ENCODE data around the gene UAP1L1.
A peak's percentile ranks its signal among the peaks of the same experiment; 100 is the strongest.
"Not testable (repeated sequence)": the region's sequence is repeated elsewhere in the genome, so short reads cannot be mapped to it uniquely, and the experiment has no call there.

UAP1L1 gene

DNA sequence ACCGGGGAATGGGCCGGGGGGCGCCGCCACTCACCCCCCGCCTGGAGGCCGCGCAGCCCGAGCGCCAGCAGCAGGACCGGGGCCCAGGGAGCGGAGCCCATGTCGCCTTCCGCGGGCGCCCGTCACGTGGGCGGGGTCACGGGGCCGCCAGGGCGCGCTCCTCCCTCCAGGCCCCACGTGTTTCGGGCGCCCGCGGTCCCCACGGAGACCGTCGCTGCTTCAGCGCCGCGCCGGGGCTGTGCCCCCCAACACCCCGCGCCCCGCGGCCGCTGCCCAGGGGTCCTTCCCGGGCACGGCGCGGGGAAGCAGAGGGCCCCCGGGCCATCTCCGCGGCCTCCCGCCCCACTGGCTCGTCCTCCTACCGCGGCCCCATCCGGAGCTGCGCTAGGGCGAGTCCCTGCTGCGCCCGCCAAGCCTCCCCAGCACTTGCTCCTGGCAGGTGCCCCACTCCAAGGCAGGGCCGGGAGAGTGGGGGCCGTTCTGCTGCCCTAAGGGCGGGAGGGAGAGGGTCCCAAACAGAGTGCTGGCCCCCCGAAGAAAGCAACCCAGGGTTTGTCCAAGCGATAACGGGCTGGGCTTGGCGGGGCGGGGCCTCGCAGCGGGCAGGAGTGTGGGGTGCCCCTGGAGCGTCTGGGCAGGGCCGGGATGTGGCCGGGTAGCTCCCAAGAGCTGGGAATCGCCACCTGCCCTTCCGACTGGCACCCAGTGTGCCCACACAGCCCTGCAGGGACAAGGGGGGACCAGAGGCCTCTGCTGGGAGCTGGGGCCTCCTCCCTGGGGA, 37.5 kb downstream of the UAP1L1 start, which contains the start of gene DPP7:
TSS of gene DPP7 (minus strand) at position 121 of the 781 bp plus-strand sequence. CDS start at position 101, 20 bp downstream.
- DNase-seq (ENCODE audit: low read depth) = peak; percentile 68

DNA sequence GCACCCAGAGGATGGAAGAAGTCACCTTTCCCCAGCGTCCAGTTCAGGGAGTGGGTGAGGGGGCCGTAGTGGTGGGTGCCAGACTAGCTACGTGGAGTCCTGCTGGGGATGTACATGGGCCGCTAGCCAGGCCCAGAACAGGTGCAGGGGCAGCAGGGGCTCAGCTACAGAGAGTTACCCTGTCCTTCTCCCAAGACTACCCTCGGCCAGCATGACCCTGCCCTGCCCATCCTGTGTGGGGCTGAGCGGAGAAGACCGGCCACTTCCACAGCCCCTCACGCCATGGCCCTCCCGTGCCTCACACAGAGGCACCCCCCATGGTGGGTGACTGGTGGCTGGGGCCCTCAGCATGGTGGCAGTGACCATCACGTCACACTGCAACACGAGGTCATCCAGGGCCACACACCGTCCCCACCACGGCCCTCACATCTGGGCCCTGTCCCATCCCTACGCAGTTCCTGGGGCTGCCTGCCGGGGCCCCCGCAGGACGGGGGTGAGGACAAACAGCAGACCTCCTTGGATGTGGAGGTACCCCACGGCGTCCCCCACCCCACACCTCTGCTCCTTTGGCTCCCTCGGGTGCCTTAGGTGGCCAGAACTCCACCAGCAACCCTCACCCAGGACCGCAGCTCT, 38.2 kb downstream of the UAP1L1 start:
- DNase-seq (ENCODE audit: low read depth) = no peak

DNA sequence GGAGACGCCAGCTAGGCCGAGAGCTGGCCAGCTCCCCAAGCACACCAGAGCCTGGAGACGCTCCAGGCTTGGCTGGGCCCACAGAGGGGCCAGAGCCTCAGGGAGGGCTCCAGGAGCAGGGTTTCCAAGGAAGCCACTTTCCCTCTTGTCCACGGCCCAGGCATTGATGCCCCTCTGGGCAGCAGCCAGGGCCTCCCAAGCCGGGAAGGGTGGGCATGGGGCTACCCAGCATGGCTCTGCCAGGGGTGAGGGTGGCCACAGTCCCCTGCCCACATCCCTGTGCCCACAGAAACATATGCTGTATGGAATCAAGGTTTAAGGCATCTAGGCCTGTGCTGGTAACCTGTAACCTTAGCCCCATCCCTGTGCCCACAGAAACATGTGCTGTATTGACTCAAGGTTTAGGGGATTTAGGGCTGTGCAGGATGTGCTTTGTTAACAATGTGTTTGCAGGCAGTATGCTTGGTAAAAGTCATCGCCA, 38.8 kb downstream of the UAP1L1 start:
- DNase-seq (ENCODE audit: low read depth) = no peak

- DNase-seq (ENCODE audit: low read depth) = no peak
These were observed 39.4 kb downstream of the UAP1L1 start for GRCh38 chr9:137116728-137117127.

DNA sequence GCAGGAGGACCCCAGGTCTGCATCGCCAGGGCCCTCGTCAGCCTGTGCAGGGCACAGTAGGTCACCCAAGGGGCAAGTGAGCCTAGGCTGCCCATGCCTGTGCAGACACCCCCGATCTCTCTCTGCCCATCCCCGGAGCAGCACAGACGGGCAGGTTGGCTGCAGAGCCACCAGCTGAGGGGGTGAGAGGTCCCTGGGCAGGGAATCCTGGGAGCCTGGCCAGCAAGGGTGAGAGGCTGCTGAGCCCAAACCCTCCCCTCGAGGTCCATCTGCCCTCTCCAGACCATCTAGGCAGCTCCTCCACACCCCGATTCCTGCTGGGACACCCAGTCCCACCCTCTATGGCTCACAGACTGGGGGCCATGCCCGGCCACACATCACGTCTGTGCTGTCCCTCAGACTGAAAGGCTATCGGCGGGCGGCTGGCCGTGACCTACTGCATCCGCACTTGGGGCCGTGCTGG, 40.0 kb downstream of the UAP1L1 start:
- DNase-seq (ENCODE audit: low read depth) = no peak

DNA sequence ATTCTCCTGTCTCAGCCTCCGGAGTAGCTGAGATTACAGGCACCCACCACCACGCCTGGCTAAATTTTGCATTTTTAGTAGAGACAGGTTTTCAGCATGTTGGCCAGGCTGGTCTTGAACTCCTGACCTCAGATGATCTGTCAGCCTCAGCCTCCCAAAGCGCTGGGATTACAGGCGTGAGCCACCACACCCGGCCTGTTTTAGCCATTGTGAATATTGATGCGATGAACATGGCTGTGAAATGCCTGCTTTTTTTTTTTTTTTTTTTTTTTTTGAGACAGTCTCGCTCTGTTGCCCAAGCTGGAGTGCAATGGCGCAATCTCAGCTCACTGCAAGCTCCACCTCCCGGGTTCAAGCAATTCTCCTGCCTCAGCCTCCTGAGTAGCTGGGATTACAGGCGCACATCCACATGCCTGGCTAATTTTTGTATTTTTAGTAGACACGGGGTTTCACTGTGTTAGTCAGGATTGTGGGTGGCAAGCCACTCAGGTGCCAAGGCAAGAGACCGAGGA, 40.8 kb downstream of the UAP1L1 start:
- DNase-seq (ENCODE audit: low read depth) = not testable (repeated sequence)

- DNase-seq (ENCODE audit: low read depth) = not testable (repeated sequence)
These were observed 44.8 kb downstream of the UAP1L1 start for GRCh38 chr9:137121927-137122795.

GRCh38 chr9:137122796-137123467, 45.6 kb downstream of the UAP1L1 start:
- not testable (repeated sequence) for DNase-seq (ENCODE audit: low read depth)

DNA sequence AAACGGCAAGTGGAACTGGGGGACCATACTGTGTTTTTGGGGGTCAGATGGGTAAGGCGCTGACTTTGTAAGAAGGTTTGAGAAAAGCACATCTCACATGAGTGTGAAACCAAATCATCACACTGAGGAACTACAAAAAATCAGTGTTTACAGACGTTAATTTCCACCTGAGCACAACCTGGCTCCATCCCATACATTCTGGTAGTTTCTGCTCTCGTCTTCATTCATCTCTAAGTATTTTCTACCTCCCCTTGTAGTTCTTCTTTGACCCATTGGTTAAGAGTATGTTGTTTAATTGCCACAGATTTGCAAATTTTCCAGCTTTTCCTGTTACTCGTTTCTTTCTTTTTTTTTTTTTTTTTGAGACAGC, 46.1 kb downstream of the UAP1L1 start:
- no peak for DNase-seq (ENCODE audit: low read depth)

- not testable (repeated sequence) for DNase-seq (ENCODE audit: low read depth)
These were observed 46.7 kb downstream of the UAP1L1 start for GRCh38 chr9:137123952-137124462.

DNA sequence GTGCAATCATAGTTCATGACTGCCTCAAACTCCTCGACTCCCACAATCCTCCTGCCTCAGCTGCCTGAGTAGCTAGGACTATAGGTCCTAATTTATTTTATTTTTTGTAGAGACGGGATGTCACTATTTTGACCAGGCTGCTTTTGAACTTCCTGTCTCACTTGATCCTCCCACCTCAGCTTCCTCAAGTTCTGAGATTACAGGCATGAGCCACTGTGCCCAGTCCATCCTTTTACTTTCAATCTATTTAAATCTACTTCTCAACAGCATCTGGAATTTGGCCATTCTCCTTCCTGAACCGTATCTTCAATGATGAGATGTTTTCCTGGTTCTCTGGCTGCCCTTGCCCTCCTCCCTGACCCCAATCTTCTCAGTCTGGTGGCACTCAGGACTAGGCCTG, 49.5 kb downstream of the UAP1L1 start:
- DNase-seq (ENCODE audit: low read depth) = no peak

DNA sequence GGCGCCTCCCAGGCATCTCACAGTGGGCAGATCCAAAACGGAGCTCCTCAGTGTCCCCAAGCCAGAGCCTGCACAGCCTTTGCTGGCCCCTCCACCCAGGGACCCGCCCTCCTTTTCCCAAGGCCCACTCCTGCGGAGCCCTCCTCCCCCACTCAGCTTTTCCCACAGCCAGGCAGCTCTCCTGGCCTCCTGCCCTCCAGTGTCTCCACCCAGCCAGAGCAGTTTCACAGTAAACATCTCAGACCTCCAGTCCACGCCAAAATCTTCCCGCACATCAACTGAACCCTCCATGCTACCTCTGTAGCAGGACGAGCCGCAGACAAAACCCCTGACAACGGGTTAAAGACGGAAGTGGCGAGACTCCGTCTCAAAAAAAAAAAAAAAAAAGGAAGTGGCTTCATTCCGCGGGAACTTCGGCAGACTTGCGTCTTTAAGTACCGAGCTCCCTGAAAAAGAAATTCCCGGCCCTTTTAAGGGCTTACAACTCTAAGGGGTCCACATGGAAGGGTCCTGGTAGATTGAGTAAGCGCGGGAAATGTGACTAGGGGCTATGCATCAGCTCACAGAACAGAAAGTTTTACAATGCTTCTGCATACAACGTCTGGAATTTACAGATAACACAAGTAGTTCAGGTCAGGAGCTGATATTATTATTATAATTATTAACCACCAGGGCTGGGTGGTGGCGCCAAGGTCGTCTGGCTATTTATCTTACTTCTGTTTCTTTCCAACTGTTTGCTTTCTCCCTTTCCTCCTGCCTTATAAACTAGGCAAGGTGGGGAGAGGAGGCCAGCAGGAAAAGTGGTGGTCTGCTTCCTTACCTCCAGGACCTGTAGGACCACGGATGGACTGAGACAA, 50.2 kb downstream of the UAP1L1 start:
- DNase-seq (ENCODE audit: low read depth) = peak; percentile 58

DNA sequence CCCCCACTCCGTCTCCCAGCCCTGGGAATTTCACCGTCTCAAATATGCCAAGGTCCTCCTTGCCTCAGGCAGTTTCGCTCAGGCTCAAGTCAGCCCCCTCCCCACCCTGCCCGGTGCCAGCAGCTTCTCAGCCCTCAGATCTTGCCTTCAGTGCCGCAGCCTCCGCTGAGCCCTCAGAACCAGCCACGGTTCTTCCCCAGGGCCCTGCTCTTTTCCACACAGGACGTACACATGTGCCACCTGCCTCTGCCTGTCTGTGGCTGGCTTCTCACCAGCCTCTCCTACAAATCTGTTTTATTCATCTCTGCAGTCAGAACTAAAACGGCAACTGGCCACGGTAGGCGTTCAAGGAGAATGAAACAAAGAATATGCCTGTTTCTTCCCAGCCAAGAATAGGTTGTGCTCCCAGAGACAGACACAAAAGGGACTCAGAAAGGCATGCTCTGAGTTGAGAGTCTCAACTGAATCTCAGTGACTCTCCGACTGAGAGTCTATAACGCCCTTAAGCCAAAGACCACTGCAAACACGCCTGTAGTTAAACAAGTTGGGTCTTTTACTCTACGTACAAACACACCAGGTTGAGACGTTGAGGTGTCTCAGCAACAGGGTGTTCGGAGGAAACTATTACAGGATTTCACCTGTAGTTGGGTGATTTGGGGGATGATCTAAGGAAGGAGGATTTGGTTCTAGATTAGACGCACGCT, 51.0 kb downstream of the UAP1L1 start:
- no peak for DNase-seq (ENCODE audit: low read depth)

DNA sequence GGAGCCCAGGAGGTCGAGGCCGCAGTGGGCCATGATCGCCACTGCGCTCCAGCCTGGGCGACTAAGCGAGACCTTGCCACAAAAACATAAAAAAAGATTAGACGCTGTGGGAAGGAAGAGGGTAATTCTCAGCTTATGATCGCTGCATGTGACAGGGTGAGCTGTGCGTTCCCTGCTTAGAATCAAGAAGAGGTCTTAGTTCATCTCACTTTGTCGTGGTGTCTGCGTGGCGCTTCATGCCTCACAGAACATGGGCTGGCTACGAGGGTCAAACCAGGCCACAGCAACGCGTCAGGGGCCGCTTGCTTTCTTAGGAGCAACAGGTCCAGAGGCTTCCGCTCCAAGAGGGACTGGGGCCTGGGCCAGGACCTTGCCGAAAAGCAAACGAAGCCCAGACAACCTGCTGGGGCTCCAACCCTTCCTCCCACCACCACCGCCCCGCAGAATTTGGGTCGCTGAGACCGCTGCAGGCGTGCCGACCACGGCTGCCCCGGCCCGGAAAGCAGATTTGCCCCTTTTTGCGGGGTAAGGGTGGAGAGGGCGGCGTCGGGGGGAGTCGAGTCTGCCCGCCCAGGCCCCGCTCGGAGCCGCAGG, 51.6 kb downstream of the UAP1L1 start:
- no peak for DNase-seq (ENCODE audit: low read depth)

- DNase-seq (ENCODE audit: low read depth) = peak; percentile 81
These were observed 52.3 kb downstream of the UAP1L1 start for GRCh38 chr9:137129456-137130175.

- no peak for DNase-seq (ENCODE audit: low read depth)
These were observed 52.9 kb downstream of the UAP1L1 start for GRCh38 chr9:137130176-137130755.

All from CMK (cell line).